Breast epithelium (tissue), 4 donors: Measurements from ENCODE around the gene MANSC4. TPM values are rescaled to one million over a fixed set of nuclear protein-coding genes. Genes with fewer than 3 reads are reported as not detected.

Experiments
- DNase-seq, 2 donors: peaks; one replicate each; pipeline ENCODE4 v3.0.0-alpha.2; 2019; ENCODE audit warnings: low spot score in 2 of 2
- H3K27ac ChIP-seq, 2 donors: fragments of 200-600 bp; sonication (generic) in 1 of 2; one replicate each; pipeline ENCODE4 v1.5.1; 2016 to 2019; ENCODE audit warnings: mild to moderate bottlenecking in 1 of 2
- H3K27me3 ChIP-seq, 2 donors: fragments of 200-600 bp; sonication (generic) in 1 of 2; one replicate each; pipeline versions ENCODE4 v1.5.1 to v1.6.0; 2017 to 2019; ENCODE audit warnings: control low read depth in 1 of 2, mild to moderate bottlenecking in 1 of 2
- H3K36me3 ChIP-seq: fragments of 200-600 bp; one replicate; pipeline ENCODE4 v1.5.1; 2019
- H3K4me1 ChIP-seq, 2 donors: fragments of 200-600 bp; sonication (generic); one replicate each; pipeline ENCODE4 v1.5.1; 2016 to 2019; ENCODE audit warnings: control low read depth in 1 of 2
- H3K4me3 ChIP-seq, 3 donors: fragments of 200-600 bp; sonication (generic); 1 replicate in 2 of 3; 2 replicates in 1 of 3; pipeline ENCODE4 v1.5.1; 2016 to 2019; ENCODE audit warnings: mild to moderate bottlenecking in 3 of 3, moderate library complexity in 2 of 3
- H3K9me3 ChIP-seq, 2 donors: fragments of 200-600 bp; sonication (generic) in 1 of 2; one replicate each; pipeline ENCODE4 v1.5.1; 2016 to 2019; ENCODE audit warnings: control low read depth in 1 of 2
- CTCF ChIP-seq, 3 donors: fragments of 450-650 bp; IDR thresholded peaks; one replicate each; pipeline ENCODE4 v1.5.1; 2016 to 2017; ENCODE audit warnings: antibody characterized with exemption in 3 of 3, mild to moderate bottlenecking in 3 of 3, moderate library complexity in 3 of 3
- POLR2A ChIP-seq: fragments of 450-650 bp; IDR thresholded peaks from one replicate; pipeline ENCODE4 v1.6.1; 2016; ENCODE audit warnings: antibody characterized with exemption, mild to moderate bottlenecking, moderate library complexity
- POLR2AphosphoS5 ChIP-seq, 3 donors: sonication (generic); formaldehyde crosslinking; IDR thresholded peaks; one replicate each; pipeline ENCODE4 v1.6.1; 2017; ENCODE audit warnings: antibody characterized with exemption in 3 of 3
- intact Hi-C: fragments of 100-400 bp; cut with DNase I; formaldehyde crosslinking; loops from one replicate; pipeline ENCODE4 v1.15.1; 2023; ENCODE audit warnings: low total_unique reads
- total RNA-seq, 3 donors: library from RNA; depleted of rRNA; stranded (reverse); fragments of >200 nt; gene quantifications; one replicate each; pipeline ENCODE4 v1.1.0, GENCODE V29; 2016

The MANSC4 gene
- total RNA-seq, 3 donors from 2014 or later = 0.73 TPM; not detected in 2

GRCh38 chr12:27790179-27790578 is 10.1 kb upstream of the MANSC4 start:
- no peak for DNase-seq
- Histone ChIP-seq H3K4me1 (no peaks in the 10 kb centered on the region), H3K27ac (no peak overlapping the region), H3K27me3 (no peaks in the 10 kb centered on the region), H3K9me3 (no peaks in the 10 kb centered on the region), H3K36me3 (no peaks in the 10 kb centered on the region), H3K4me3 (no peak overlapping the region)
- TF ChIP-seq POLR2A (no peak), POLR2AphosphoS5 (IDR thresholded peaks at IDR 0.05) (no peak), CTCF (IDR thresholded peaks at IDR 0.05) (no peak)
- intact Hi-C loops = no loop called here

GRCh38 chr12:27787559-27787958 is 7.5 kb upstream of the MANSC4 start:
- H3K4me3 ChIP-seq = no peak overlapping the region
- no peak for DNase-seq
- no peak overlapping the region for H3K27ac ChIP-seq
- no peaks in the 10 kb centered on the region for H3K4me1 ChIP-seq
- no peaks in the 10 kb centered on the region for H3K36me3 ChIP-seq
- no peaks in the 10 kb centered on the region for H3K9me3 ChIP-seq
- no peaks in the 10 kb centered on the region for H3K27me3 ChIP-seq
- intact Hi-C loops = no loop called here
- TF ChIP-seq POLR2A (no peak), POLR2AphosphoS5 (IDR thresholded peaks at IDR 0.05) (no peak), CTCF (IDR thresholded peaks at IDR 0.05) (no peak)

GRCh38 chr12:27785882-27786570 is 6.0 kb upstream of the MANSC4 start:
- intact Hi-C loops = no loop called here
- Histone ChIP-seq H3K36me3 (no peaks in the 10 kb centered on the region), H3K9me3 (no peaks in the 10 kb centered on the region), H3K27ac (no peak overlapping the region), H3K27me3 (no peaks in the 10 kb centered on the region), H3K4me1 (peaks cover 2 to 11% of the 10 kb centered on the region in 2 donors), H3K4me3 (no peak overlapping the region)
- DNase-seq = no peak
- TF ChIP-seq CTCF (IDR thresholded peaks at IDR 0.05) (no peak), POLR2AphosphoS5 (IDR thresholded peaks at IDR 0.05) (no peak), POLR2A (no peak)

GRCh38 chr12:27782481-27782880 is 2.4 kb upstream of the MANSC4 start:
- DNase-seq = no peak
- intact Hi-C loops = no loop called here
- Histone ChIP-seq H3K4me1 (peaks cover 4 to 11% of the 10 kb centered on the region in 2 donors), H3K4me3 (no peak overlapping the region), H3K36me3 (no peaks in the 10 kb centered on the region), H3K27me3 (no peaks in the 10 kb centered on the region), H3K9me3 (no peaks in the 10 kb centered on the region), H3K27ac (peak overlapping the region in 1 of 2 donors; percentile 96)
- TF ChIP-seq CTCF (IDR thresholded peaks at IDR 0.05) (no peak), POLR2A (no peak), POLR2AphosphoS5 (IDR thresholded peaks at IDR 0.05) (no peak)

GRCh38 chr12:27781680-27782079 is 1.6 kb upstream of the MANSC4 start:
- H3K27me3 ChIP-seq = no peaks in the 10 kb centered on the region
- no peak for DNase-seq
- H3K4me3 ChIP-seq = peak overlapping the region in 2 of 3 donors; percentile 65 to 82
- H3K27ac ChIP-seq = peak overlapping the region; percentile 88 to 96
- H3K9me3 ChIP-seq = no peaks in the 10 kb centered on the region
- TF ChIP-seq CTCF (IDR thresholded peaks at IDR 0.05) (no peak), POLR2AphosphoS5 (IDR thresholded peaks at IDR 0.05) (no peak), POLR2A (no peak)
- no peaks in the 10 kb centered on the region for H3K36me3 ChIP-seq
- intact Hi-C loops = no loop called here
- peaks cover 4 to 11% of the 10 kb centered on the region in 2 donors for H3K4me1 ChIP-seq
